Calu3 (cell line): ENCODE data around the gene DDX43. TPM values are rescaled to one million over a fixed set of nuclear protein-coding genes. Genes with fewer than 3 reads are reported as not detected.
A peak's percentile ranks its signal among the peaks of the same experiment; 100 is the strongest.

Experiments
- BruUV-seq: library from RNA; stranded (reverse); fragments of 400-500 nt; replicated peaks from 2 replicates; lab custom pipeline; 2021; lab: Mats Ljungman, UMichigan
- CTCF ChIA-PET: fragments of 300-600 bp; sonication (Branson Sonifier 250); formaldehyde crosslinking; loops from one replicate; lab custom pipeline; 2022; ENCODE audit warnings: antibody characterized with exemption; lab: Charles Lee
- DNase-seq: peaks from one replicate; pipeline ENCODE4 v3.0.0; 2022
- H3K27ac Mint-ChIP-seq: one replicate; pipeline ENCODE4 v1.8.0; 2022; ENCODE audit warnings: mixed read lengths; ENCODE audit not compliant: unreplicated experiment
- H3K27me3 Mint-ChIP-seq: one replicate; pipeline ENCODE4 v1.8.0; 2022; ENCODE audit warnings: mixed read lengths; ENCODE audit not compliant: unreplicated experiment
- H3K36me3 Mint-ChIP-seq: one replicate; pipeline ENCODE4 v1.8.0; 2022; ENCODE audit warnings: mild to moderate bottlenecking, moderate library complexity, mixed read lengths; ENCODE audit not compliant: insufficient read depth, unreplicated experiment
- H3K4me1 Mint-ChIP-seq: one replicate; pipeline ENCODE4 v1.8.0; 2022; ENCODE audit warnings: mild to moderate bottlenecking, low read depth, mixed read lengths; ENCODE audit not compliant: unreplicated experiment
- H3K4me3 Mint-ChIP-seq: one replicate; pipeline ENCODE4 v1.8.0; 2022; ENCODE audit warnings: mild to moderate bottlenecking, low read depth, moderate library complexity, mixed read lengths; ENCODE audit not compliant: unreplicated experiment
- H3K9me3 Mint-ChIP-seq: one replicate; pipeline ENCODE4 v1.8.0; 2022; ENCODE audit warnings: low read depth, mixed read lengths; ENCODE audit not compliant: unreplicated experiment
- intact Hi-C: fragments of 100-400 bp; cut with micrococcal nuclease; formaldehyde crosslinking; loops from one replicate; pipeline ENCODE4 v1.10.0; 2022; ENCODE audit not compliant: unreplicated experiment
- total RNA-seq: library from RNA; stranded (reverse); gene quantifications from 2 replicates; pipeline ENCODE4 v1.2.3, GENCODE V29; 2022
- TF ChIP-seq, protein P1 (sequence below): fragments of 200-600 bp; IDR thresholded peaks from one replicate; pipeline ENCODE4 v1.8.0; 2022; ENCODE audit warnings: antibody characterized with exemption; ENCODE audit not compliant: unreplicated experiment

Gene DDX43
- total RNA-seq, 1 experiment from 2014 or later = 13.4 TPM

GRCh38 chr6:73418081-73418741 is 23.6 kb downstream of the DDX43 start:
- intact Hi-C loops = no loop called here
- no peaks in the 10 kb centered on the region for H3K27me3 Mint-ChIP-seq
- H3K36me3 Mint-ChIP-seq = peaks cover 42% of the 10 kb centered on the region
- CTCF ChIA-PET = no interaction called here
- no peaks in the 10 kb centered on the region for H3K4me1 Mint-ChIP-seq
- no peak for DNase-seq
- peak overlapping the region; percentile 31 for H3K27ac Mint-ChIP-seq
- BruUV-seq = no TSS peak
- H3K9me3 Mint-ChIP-seq = no peaks in the 10 kb centered on the region
- TF ChIP-seq, protein P1, sequence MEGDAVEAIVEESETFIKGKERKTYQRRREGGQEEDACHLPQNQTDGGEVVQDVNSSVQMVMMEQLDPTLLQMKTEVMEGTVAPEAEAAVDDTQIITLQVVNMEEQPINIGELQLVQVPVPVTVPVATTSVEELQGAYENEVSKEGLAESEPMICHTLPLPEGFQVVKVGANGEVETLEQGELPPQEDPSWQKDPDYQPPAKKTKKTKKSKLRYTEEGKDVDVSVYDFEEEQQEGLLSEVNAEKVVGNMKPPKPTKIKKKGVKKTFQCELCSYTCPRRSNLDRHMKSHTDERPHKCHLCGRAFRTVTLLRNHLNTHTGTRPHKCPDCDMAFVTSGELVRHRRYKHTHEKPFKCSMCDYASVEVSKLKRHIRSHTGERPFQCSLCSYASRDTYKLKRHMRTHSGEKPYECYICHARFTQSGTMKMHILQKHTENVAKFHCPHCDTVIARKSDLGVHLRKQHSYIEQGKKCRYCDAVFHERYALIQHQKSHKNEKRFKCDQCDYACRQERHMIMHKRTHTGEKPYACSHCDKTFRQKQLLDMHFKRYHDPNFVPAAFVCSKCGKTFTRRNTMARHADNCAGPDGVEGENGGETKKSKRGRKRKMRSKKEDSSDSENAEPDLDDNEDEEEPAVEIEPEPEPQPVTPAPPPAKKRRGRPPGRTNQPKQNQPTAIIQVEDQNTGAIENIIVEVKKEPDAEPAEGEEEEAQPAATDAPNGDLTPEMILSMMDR = no peak
- no peak overlapping the region for H3K4me3 Mint-ChIP-seq

DNA sequence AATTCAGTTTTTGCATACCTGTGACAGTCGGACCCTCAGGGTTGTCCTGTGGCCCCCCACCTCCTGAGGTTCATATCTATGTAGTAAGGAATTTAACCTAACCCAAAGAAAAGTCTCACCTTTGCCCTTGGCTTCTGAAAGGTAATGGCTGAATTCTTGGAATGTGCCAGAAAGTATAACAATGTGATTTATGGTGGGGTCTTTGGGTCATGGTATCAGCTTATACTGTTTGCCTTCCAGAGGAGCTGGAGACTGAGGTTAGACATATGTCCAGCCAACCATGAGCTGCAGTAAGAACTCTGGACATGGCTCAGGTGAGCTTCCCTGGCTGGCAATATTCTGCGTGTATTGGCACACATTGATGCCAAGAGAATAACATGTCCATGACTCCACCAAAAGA is 26.9 kb downstream of the DDX43 start:
- no TSS peak for BruUV-seq
- Mint-ChIP-seq H3K9me3 (no peaks in the 10 kb centered on the region), H3K27me3 (no peaks in the 10 kb centered on the region), H3K36me3 (peaks cover 54% of the 10 kb centered on the region), H3K4me1 (no peaks in the 10 kb centered on the region), H3K27ac (no peak overlapping the region), H3K4me3 (no peak overlapping the region)
- no peak for DNase-seq
- intact Hi-C loops = no loop called here
- TF ChIP-seq, protein P1 = no peak
- CTCF ChIA-PET = no interaction called here

GRCh38 chr6:73435236-73435635 is 40.6 kb downstream of the DDX43 start:
- Mint-ChIP-seq H3K36me3 (peaks cover 31% of the 10 kb centered on the region), H3K4me3 (no peak overlapping the region), H3K9me3 (no peaks in the 10 kb centered on the region), H3K27me3 (no peaks in the 10 kb centered on the region), H3K4me1 (no peaks in the 10 kb centered on the region), H3K27ac (no peak overlapping the region)
- intact Hi-C loops = no loop called here
- TF ChIP-seq, protein P1 = no peak
- CTCF ChIA-PET = no interaction called here
- DNase-seq = no peak
- BruUV-seq = no TSS peak

DNA sequence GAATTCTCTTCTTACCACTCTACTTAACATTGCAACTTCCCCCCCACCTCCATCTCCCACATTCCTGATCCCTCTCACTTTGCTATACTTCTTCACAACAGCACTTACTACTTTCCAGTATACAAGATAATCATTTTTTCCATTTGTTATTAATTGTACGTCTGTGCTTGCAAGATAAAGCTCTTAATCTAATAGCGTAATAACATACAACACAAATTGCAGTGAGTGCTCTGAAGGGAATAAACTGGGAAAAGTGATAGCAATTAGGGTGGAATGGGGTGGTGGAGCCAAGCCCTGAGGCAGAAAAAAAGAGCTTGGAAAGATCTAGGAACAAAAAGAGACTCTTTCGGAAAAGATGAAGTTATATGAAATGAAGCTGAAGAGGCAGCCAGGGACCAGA is 48.9 kb downstream of the DDX43 start:
- Mint-ChIP-seq H3K27ac (no peak overlapping the region), H3K9me3 (no peaks in the 10 kb centered on the region)
- intact Hi-C loops = no loop called here

More for the DNA sequence above, 48.9 kb downstream of the DDX43 start:
- TF ChIP-seq, protein P1 = no peak
- no peak overlapping the region for H3K4me3 Mint-ChIP-seq
- peaks cover 9% of the 10 kb centered on the region for H3K4me1 Mint-ChIP-seq
- no peaks in the 10 kb centered on the region for H3K27me3 Mint-ChIP-seq
- no TSS peak for BruUV-seq
- DNase-seq = no peak
- H3K36me3 Mint-ChIP-seq = peaks cover 47% of the 10 kb centered on the region
- CTCF ChIA-PET = no interaction called here
